ENCODE results near the gene REEP2. TPM values are rescaled to one million over a fixed set of nuclear protein-coding genes. Genes with fewer than 3 reads are reported as not detected.
A peak's percentile ranks its signal among the peaks of the same experiment; 100 is the strongest.
"Not testable (repeated sequence)": the region's sequence is repeated elsewhere in the genome, so short reads cannot be mapped to it uniquely, and the experiment has no call there.

The REEP2 gene
- 5.2 TPM for total RNA-seq
- long read RNA-seq, transcript REEP2-202 (8 exons, 2,170 nt) = major isoform, 5 of 8 reads
- long read RNA-seq, partial matches to known transcripts = 0 of 8 reads
- long read RNA-seq, other reads (novel, unspliced or antisense) = 0 of 8 reads

- DNase-seq (ENCODE audit: missing footprints) (peak; percentile 73), ATAC-seq (peak; percentile 53)
- intact Hi-C loops (cut with DNase I) = loop anchor here (10.0 kb wide), 1 partner anchor 896 kb away; no protein-coding TSS in a partner anchor
Measured at GRCh38 chr5:138438724-138439476, at the start of gene REEP2. REEP2 (plus strand) TSS chr5:138439057; CDS start chr5:138439209, 152 bp downstream.

GRCh38 chr5:138389332-138389731, 49.5 kb upstream of the REEP2 start:
- intact Hi-C loops (cut with DNase I) = no loop called here
- ATAC-seq = no peak
- DNase-seq (ENCODE audit: missing footprints) = no peak

GRCh38 chr5:138389911-138390310, 48.9 kb upstream of the REEP2 start:
- intact Hi-C loops (cut with DNase I); ATAC-seq; DNase-seq (ENCODE audit: missing footprints): not testable (repeated sequence)

GRCh38 chr5:138391859-138392386, 46.9 kb upstream of the REEP2 start:
- ATAC-seq (peak; percentile 96), DNase-seq (ENCODE audit: missing footprints) (no peak)
- intact Hi-C loops (cut with DNase I) = no loop called here

GRCh38 chr5:138402640-138403039, 36.2 kb upstream of the REEP2 start:
- intact Hi-C loops (cut with DNase I) = no loop called here
- no peak for DNase-seq (ENCODE audit: missing footprints)
- no peak for ATAC-seq

- DNase-seq (ENCODE audit: missing footprints) (no peak), ATAC-seq (no peak)
- intact Hi-C loops (cut with DNase I) = loop anchor here (5.0 kb wide), 1 partner anchor 186 kb away; no protein-coding TSS in a partner anchor
Measured at GRCh38 chr5:138408023-138408422, 30.8 kb upstream of the REEP2 start.

GRCh38 chr5:138410996-138411640, 27.7 kb upstream of the REEP2 start:
- intact Hi-C loops (cut with DNase I); DNase-seq (ENCODE audit: missing footprints); ATAC-seq: not testable (repeated sequence)

GRCh38 chr5:138418444-138418843, 20.4 kb upstream of the REEP2 start:
- ATAC-seq = no peak
- intact Hi-C loops (cut with DNase I) = no loop called here

GRCh38 chr5:138425079-138425478, 13.8 kb upstream of the REEP2 start:
- ATAC-seq = no peak
- intact Hi-C loops (cut with DNase I) = no loop called here
- no peak for DNase-seq (ENCODE audit: missing footprints)

More at GRCh38 chr5:138418444-138418843, 20.4 kb upstream of the REEP2 start:
- DNase-seq (ENCODE audit: missing footprints) = no peak

GRCh38 chr5:138435943-138436342, 2.9 kb upstream of the REEP2 start:
- DNase-seq (ENCODE audit: missing footprints) (no peak), ATAC-seq (no peak)
- intact Hi-C loops (cut with DNase I) = loop anchor here (10.0 kb wide), 1 partner anchor 899 kb away; no protein-coding TSS in a partner anchor

GRCh38 chr5:138438003-138438723, 694 bp upstream of the REEP2 start:
- ATAC-seq (no peak), DNase-seq (ENCODE audit: missing footprints) (no peak)
- intact Hi-C loops (cut with DNase I) = loop anchor here (10.0 kb wide), 1 partner anchor 897 kb away; no protein-coding TSS in a partner anchor

GRCh38 chr5:138439477-138440158, 761 bp downstream of the REEP2 start:
- ATAC-seq (peak; percentile 27), DNase-seq (ENCODE audit: missing footprints) (no peak)
- intact Hi-C loops (cut with DNase I) = loop anchor here (10.0 kb wide), 1 partner anchor 895 kb away; no protein-coding TSS in a partner anchor

GRCh38 chr5:138440159-138441073, 1.6 kb downstream of the REEP2 start:
- ATAC-seq (no peak), DNase-seq (ENCODE audit: missing footprints) (no peak)
- intact Hi-C loops (cut with DNase I) = no loop called here

- peak; percentile 41 for DNase-seq (ENCODE audit: missing footprints)
- no peak for ATAC-seq
- intact Hi-C loops (cut with DNase I) = no loop called here
Measured at GRCh38 chr5:138441221-138441620, 2.4 kb downstream of the REEP2 start.

GRCh38 chr5:138444078-138444773, 5.4 kb downstream of the REEP2 start:
- ATAC-seq = no peak
- DNase-seq (ENCODE audit: missing footprints) = no peak
- intact Hi-C loops (cut with DNase I) = no loop called here

- DNase-seq (ENCODE audit: missing footprints) = peak; percentile 68
- ATAC-seq = no peak
- intact Hi-C loops (cut with DNase I) = no loop called here
Measured at GRCh38 chr5:138444774-138445546, 6.1 kb downstream of the REEP2 start.
